T-helper 1 cell treated with Interleukin-12 subunit alpha and Interleukin-12 subunit beta and Interleukin-4 antibody, amounts not matched to agents 30 ng/mL and 1 ng/mL, for 36 hours (primary cell): ENCODE measurements around the gene ZFYVE9. TPM values are rescaled to one million over a fixed set of nuclear protein-coding genes. Genes with fewer than 3 reads are reported as not detected.
"Not testable (repeated sequence)": the region's sequence is repeated elsewhere in the genome, so short reads cannot be mapped to it uniquely, and the experiment has no call there.

Experiments
- intact Hi-C: fragments of 100-400 bp; cut with micrococcal nuclease; formaldehyde crosslinking; loops from one replicate; pipeline ENCODE4 v1.15.1; 2024
- total RNA-seq: library from RNA; stranded (reverse); gene quantifications from 2 replicates; pipeline ENCODE4 v1.2.3, GENCODE V29; 2022

Gene ZFYVE9
- total RNA-seq, 1 donor from 2014 or later = 1.4 TPM

GRCh38 chr1:52142220-52143183, 613 bp downstream of the ZFYVE9 start:
- intact Hi-C loops = loop anchor here (1.0 to 10.0 kb wide), 6 partner anchors 110 to 560 kb away; partner anchors contain the start of genes KTI12, NRDC, ORC1 and PRPF38A

DNA sequence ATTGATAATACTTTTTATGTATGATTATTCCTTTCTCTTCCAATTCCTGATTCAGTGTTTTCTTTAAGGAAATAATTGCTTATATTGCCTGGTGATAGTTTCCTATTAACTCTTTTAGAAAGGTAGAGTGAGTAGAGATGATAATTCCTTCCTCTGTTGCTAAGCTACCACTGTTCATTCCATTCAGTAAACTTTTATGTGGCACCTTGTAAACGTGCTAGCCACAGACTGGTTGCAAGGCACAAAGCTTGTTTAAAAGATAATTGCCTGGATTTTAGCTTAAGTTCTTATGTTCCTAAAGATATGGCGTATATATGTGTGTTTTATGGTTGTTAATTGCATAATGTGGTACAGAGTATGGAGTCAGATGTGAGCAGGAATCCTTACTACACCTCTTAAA, 3.2 kb downstream of the ZFYVE9 start:
- intact Hi-C loops = loop anchor here (10.0 kb wide), 1 partner anchor 260 kb away; the partner anchor contains the start of genes ORC1 and PRPF38A

GRCh38 chr1:52150445-52150844, 8.6 kb downstream of the ZFYVE9 start:
- intact Hi-C loops = not testable (repeated sequence)

DNA sequence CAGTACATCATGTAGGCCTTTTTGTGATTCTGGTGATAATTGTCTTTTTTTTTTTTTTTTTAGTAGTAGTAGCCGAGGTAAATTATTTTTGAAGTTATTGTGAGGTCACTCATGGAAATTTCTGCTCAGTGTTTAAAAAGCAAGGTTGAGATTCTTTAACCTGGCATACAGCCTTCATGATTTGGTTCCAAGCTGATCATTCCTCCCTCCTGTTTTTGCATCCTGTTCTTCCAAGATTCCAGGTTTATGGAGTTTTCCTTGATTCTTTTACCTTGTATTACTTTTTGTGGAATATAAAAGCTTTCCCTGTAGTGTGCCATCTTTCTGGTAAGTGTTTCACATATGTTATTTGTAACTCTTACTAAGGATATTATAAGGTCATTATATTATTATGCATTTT, 9.1 kb downstream of the ZFYVE9 start:
- intact Hi-C loops = no loop called here

- intact Hi-C loops = no loop called here
Observed at GRCh38 chr1:52152572-52152971, 10.7 kb downstream of the ZFYVE9 start.

- intact Hi-C loops = no loop called here
Observed at GRCh38 chr1:52153010-52153409, 11.1 kb downstream of the ZFYVE9 start.

DNA sequence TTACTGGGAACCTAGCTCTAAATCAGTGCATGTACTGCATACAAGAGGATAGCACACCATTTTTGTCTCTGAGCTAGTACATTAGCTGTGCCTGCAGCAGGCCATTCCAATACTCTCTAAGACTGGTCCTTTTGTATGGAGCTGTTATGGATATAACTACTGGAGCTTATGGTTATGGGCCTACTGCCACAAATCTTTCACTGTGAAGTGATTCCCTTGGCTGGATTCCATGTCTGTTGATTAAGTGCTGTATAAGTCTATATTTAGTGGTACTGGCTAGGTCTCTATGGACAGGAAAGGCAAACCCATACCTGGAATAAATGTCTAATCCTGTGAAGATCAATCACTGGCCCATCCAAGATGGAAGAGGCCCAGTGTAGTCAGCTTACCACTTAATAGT, 12.0 kb downstream of the ZFYVE9 start:
- intact Hi-C loops = no loop called here

DNA sequence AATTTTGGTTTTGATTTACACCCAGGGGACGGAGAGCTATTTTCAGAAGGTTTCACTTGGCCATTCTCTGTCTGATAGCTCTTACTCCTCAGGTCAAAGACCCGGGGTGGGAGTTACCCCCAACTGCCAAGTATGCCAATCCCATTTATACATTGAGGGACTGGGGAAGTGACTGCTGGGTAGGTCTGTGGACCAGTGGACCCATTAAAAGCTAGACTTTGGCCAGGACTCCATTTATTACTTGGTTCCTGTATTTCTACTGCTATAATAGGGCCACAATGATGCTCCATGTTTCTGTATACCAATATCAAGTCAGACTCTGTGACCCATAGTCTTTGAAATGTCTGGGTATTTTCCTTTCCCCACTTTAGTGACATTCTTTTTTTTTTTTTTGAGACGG, 14.6 kb downstream of the ZFYVE9 start:
- intact Hi-C loops = no loop called here

- intact Hi-C loops = no loop called here
Observed at GRCh38 chr1:52157582-52157981, 15.7 kb downstream of the ZFYVE9 start.

DNA sequence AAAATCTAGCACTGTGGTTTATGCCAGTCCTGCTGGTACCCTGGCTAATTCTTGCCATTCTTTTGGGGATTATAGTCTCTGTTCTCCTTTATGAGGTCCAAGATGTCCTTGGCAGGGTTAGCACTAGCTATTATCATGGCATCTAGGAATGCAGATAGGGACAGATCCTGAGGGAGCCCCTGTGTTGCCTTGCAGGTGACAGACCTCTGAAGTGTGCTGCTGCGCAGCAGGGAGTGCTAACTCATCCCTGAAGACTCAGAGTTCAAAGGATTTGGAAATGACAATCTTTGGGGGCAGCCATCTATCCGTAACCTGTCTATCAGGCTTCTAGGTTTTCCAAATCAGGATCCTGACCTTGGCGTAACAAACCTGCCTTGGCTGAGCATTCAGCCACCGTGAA, 16.3 kb downstream of the ZFYVE9 start:
- intact Hi-C loops = no loop called here

- intact Hi-C loops = no loop called here
Observed at GRCh38 chr1:52159033-52159789, 17.3 kb downstream of the ZFYVE9 start.

DNA sequence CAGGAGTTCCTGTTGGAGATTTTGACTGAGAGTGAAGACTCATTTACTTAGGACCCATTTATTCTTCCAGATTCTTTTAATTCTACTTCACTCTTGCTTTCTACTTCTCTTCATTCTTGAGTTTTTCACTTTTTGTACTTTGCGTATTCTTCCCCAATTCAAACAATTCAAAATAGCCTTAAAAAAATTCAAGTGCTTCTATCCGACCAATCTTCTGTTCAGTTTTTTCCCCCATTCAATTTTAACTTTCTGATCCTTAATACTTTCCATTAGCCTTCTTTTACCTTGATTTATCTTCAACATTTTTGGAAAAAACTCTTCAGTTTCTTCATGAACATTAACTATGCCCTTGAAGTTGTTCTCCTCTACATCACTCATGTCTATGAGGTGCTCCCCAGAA, 21.1 kb downstream of the ZFYVE9 start:
- intact Hi-C loops = no loop called here

DNA sequence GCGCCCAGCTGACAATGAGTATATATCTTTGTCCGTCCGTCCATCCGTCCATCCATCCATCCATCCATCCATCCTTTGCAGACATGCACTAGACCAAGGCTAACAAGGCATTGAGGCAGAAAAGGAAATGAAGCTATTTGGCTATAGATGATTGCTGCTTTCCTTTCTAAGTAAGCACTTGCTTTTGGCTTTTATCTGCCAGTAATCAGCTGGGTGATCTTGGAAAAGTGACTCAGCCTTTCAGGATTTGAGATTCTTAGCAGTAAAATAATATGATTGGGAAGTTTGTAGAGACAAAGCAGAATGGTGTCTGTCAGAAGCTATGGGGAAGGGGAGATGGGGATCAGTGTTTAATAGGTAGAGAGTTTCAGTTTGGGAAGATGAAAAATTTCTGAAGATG, 22.7 kb downstream of the ZFYVE9 start:
- intact Hi-C loops = no loop called here

DNA sequence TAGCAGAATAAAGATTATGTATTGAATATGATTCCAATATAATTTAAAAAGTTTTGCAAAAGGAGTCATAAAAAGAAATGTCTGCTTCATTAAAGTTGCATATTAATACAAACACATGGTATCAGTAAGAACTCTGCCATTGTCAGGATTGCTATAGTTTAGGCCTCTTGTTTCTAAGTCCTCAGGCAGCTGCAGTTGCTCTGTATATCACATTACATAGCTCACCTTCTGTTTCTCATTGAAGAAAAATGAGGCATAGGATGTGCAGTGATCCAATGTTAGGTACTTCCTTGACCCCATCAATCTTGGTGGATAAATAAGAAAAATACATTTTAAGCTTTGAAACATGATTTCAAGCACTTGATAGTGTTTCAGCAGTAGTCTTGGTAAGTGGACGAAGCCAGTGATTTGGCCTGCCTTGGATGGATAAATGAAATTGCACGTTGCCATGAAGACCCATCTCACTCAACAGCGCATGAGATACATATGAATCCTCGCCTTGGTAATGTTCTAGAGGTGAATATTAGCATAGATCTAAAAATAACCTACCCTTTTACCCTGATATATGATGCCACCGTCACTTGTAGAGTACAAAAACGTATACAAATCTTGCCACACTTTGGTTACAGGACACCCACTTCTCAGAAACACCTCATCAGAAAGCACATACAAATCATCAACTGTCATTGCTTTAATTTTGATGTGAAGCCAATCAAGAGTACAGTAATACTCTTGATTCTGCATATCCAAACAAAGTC, 25.3 kb downstream of the ZFYVE9 start:
- intact Hi-C loops = no loop called here

- intact Hi-C loops = no loop called here
Observed at GRCh38 chr1:52168373-52169080, 26.6 kb downstream of the ZFYVE9 start.

DNA sequence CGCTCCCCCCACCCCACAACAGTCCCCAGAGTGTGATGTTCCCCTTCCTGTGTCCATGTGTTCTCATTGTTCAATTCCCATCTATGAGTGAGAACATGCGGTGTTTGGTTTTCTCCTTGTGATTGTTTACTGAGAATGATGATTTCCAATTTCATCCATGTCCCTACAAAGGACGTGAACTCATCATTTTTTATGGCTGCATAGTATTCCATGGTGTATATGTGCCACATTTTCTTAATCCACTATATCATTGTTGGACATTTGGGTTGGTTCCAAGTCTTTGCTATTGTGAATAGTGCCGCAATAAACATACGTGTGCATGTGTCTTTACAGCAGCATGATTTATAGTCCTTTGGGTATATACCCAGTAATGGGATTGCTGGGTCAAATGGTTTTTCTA, 29.3 kb downstream of the ZFYVE9 start:
- intact Hi-C loops = not testable (repeated sequence)

- intact Hi-C loops = no loop called here
Observed at GRCh38 chr1:52179073-52179472, 37.2 kb downstream of the ZFYVE9 start.

- intact Hi-C loops = no loop called here
Observed at GRCh38 chr1:52180176-52180575, 38.3 kb downstream of the ZFYVE9 start.

- intact Hi-C loops = not testable (repeated sequence)
Observed at GRCh38 chr1:52181759-52182158, 39.9 kb downstream of the ZFYVE9 start.

- intact Hi-C loops = not testable (repeated sequence)
Observed at GRCh38 chr1:52182328-52182727, 40.4 kb downstream of the ZFYVE9 start.

GRCh38 chr1:52182874-52183400, 41.0 kb downstream of the ZFYVE9 start:
- intact Hi-C loops = no loop called here
